ENCODE data around the gene SHMT1.
"Not testable (repeated sequence)": the region's sequence is repeated elsewhere in the genome, so short reads cannot be mapped to it uniquely, and the experiment has no call there.

The SHMT1 gene

DNA sequence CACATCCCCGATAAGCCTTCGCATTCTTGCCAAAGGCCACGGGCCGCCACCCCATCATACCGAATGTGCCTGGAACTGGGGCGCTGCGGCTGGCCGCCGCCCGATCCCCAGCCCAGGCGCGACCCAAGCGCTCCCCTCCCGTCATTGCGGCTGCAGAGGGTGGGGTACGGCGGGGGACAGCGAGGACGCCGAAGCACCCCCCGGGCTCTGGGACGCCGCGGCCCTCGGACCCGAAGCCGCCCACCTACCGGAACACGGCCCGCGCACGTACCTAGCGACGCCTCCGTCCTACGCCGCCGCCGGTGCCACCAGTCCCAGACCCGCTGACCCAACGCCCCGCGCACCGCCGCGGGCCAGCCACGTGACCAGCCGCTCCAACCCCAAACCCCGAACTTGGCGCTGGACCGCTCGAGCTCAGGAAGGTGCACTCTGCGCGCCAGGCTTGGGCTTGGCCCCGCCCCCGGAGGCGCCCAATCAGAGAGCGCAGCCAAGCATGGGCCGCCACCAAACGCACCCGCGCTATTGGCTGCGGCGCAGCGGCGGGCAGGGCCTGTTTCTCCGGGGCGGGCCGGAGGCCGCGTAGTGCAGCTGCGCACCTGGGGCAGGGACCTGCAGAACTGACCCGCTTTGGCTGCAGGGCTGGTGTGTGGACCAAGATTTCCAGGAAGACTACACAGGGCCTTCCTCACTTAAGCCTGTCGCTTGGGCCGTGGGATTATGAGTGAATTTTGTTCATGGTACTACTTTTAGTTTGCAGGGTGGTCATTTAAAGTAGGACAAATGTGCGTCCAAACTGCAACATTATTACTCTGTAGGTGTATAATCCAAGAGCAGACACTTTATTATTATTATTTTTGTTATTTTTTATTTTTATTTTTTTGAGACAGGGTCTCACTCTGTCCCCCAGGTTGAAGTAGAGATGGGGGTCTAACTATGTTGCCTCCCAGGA is at the start of gene SHMT1:
TSS of gene SHMT1 (minus strand) at position 450 of the 949 bp plus-strand sequence. CDS start 7,569 bp downstream, outside the sequence.
- TF ChIP-seq, protein P1, sequence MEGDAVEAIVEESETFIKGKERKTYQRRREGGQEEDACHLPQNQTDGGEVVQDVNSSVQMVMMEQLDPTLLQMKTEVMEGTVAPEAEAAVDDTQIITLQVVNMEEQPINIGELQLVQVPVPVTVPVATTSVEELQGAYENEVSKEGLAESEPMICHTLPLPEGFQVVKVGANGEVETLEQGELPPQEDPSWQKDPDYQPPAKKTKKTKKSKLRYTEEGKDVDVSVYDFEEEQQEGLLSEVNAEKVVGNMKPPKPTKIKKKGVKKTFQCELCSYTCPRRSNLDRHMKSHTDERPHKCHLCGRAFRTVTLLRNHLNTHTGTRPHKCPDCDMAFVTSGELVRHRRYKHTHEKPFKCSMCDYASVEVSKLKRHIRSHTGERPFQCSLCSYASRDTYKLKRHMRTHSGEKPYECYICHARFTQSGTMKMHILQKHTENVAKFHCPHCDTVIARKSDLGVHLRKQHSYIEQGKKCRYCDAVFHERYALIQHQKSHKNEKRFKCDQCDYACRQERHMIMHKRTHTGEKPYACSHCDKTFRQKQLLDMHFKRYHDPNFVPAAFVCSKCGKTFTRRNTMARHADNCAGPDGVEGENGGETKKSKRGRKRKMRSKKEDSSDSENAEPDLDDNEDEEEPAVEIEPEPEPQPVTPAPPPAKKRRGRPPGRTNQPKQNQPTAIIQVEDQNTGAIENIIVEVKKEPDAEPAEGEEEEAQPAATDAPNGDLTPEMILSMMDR (IDR thresholded peaks at IDR 0.05) = no peak
- no peaks in the 10 kb centered on the region for H3K27me3 ChIP-seq
- H3K4me3 ChIP-seq (ENCODE audit: low read depth in 1 of 2, low read length in 1 of 2) = peak within 1 kb of the TSS; percentile 64 to 80
- no peaks in the 10 kb centered on the region for H3K36me3 ChIP-seq
- H3K27ac ChIP-seq = peak within 1 kb of the TSS; percentile 42
- no peaks in the 10 kb centered on the region for H3K9me3 ChIP-seq
- peaks cover 10 to 18% of the 10 kb centered on the region in 2 experiments for H3K4me1 ChIP-seq (ENCODE audit: control insufficient read depth in 1 of 2, insufficient read depth in 1 of 2, low read depth in 1 of 2, low read length in 1 of 2)

DNA sequence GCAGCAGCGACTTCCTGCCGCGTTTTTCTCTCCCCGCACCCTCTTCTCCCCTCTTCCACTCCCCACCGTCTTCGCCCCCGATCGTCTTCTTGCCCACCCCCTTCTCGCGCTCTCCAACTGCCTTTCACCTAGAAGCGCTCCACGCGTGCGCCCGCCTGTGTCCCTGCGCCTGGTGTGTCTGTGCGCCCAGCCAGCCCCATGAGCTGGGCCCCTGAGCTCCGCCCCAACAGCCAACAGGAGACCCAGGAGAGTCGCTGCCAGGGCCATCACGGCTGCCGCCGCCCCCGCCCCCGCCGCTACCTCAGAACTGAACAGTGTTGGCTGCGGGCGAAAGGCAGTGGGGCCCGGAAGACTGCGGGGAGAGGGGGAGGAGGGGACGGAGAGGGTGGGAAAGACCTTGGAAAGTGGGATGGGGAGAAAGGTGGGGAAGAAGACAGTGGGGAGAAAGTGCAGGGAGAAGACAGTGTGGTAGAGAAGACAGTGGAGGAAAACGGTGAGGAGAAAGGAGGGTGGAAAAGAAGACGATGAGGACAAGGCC is 48.7 kb upstream of the SHMT1 start:
- H3K36me3 ChIP-seq, H3K27me3 ChIP-seq, H3K9me3 ChIP-seq, H3K27ac ChIP-seq: not testable (repeated sequence)
- peaks cover 13 to 14% of the 10 kb centered on the region in 2 experiments for H3K4me1 ChIP-seq (ENCODE audit: control insufficient read depth in 1 of 2, insufficient read depth in 1 of 2, low read depth in 1 of 2, low read length in 1 of 2)
- H3K4me3 ChIP-seq (ENCODE audit: low read depth in 1 of 2, low read length in 1 of 2) = peak overlapping the region; percentile 55 to 65

DNA sequence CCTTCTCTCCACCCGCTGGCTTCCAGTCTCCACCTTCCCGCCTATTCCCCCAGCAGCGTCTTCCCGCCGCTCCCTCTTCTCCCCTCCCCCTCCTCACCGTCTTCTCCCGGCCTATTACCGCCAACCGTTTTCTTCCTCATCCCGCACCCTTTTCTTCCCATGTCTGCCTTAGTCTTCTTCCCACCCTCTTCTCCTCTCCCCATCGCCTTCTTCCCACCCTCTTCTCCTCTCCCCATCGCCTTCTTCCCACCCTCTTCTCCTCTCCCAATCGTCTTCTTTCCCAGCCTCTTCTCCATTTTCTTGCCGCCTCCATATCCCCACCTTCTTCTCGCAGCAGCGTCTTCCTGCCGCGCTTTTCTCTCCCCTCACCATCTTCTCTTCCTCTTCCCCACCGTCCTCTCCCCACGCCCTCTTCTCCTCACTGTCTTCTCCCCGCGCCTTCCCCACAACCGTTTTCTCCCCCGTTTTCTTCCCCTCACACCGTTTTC is 48.1 kb upstream of the SHMT1 start:
- H3K9me3 ChIP-seq, H3K27me3 ChIP-seq, H3K36me3 ChIP-seq, H3K27ac ChIP-seq: not testable (repeated sequence)
- Histone ChIP-seq H3K4me3 (ENCODE audit: low read depth in 1 of 2, low read length in 1 of 2) (peak overlapping the region; percentile 55 to 65), H3K4me1 (ENCODE audit: control insufficient read depth in 1 of 2, insufficient read depth in 1 of 2, low read depth in 1 of 2, low read length in 1 of 2) (peaks cover 13 to 14% of the 10 kb centered on the region in 2 experiments)

DNA sequence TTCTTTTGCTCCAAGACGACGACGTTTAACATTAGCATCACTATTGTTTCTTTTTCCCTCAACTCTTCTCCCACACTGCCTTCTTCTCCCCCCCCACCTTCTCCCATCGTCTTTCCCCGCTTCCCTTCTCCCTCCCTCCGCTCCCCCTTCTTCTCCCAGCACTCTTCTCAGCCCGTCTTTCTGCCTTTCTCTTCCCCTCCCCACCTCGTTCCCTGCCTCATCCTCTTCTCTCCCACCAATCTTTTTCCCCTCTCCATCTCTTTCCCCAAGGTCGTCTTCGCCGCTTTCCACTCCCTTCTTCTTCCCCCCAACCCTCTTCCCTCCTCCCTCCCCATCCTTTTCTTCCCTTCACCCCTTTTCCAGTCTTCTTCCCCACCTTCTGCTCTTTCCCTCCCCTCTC is 47.4 kb upstream of the SHMT1 start:
- Histone ChIP-seq H3K4me3 (ENCODE audit: low read depth in 1 of 2, low read length in 1 of 2) (peak overlapping the region in 1 of 2 experiments; percentile 55), H3K4me1 (ENCODE audit: control insufficient read depth in 1 of 2, insufficient read depth in 1 of 2, low read depth in 1 of 2, low read length in 1 of 2) (peaks cover 13 to 14% of the 10 kb centered on the region in 2 experiments)
- not testable (repeated sequence) for H3K27me3 ChIP-seq, H3K36me3 ChIP-seq, H3K27ac ChIP-seq, H3K9me3 ChIP-seq

DNA sequence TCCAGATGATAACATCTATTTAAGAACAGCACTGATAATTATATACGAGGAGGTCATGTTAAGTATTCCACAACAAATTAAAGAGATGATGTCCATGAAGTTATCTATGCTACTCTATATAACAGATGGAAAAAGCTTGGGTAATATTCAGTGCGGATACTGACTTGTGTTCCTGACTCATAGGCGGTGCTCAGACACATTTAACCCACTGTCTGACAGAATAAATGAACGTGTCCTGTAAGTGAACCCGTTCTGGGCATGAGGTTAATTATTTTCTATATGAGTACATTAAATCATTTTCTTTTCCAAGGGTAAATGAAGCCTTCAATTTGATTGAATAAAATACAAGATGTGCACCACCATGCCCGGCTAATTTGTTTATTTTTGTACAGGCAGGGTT is 46.0 kb upstream of the SHMT1 start:
- H3K36me3 ChIP-seq; H3K27ac ChIP-seq; H3K9me3 ChIP-seq; H3K4me3 ChIP-seq (ENCODE audit: low read depth in 1 of 2, low read length in 1 of 2); H3K27me3 ChIP-seq: not testable (repeated sequence)
- peaks cover 13 to 14% of the 10 kb centered on the region in 2 experiments for H3K4me1 ChIP-seq (ENCODE audit: control insufficient read depth in 1 of 2, insufficient read depth in 1 of 2, low read depth in 1 of 2, low read length in 1 of 2)

DNA sequence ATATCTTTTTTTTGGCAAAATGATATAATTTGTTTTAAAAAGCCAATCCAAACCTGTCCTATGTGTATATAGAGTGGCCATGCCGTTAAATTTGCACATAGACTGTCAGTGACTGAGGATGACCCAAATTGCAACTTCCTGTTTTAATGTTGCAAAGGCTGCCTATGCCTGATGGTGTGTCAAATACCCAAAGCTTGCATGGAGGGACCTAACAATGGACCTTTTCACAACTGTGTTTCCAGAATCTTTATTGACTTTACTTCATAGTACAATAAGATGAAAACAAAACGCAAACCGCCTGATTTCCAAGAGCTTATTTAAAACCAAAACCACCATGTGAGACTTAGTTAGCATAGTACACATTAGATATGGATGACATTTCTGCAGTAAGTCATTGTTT is 45.6 kb upstream of the SHMT1 start:
- H3K27ac ChIP-seq; H3K27me3 ChIP-seq; H3K9me3 ChIP-seq; H3K36me3 ChIP-seq; H3K4me3 ChIP-seq (ENCODE audit: low read depth in 1 of 2, low read length in 1 of 2): not testable (repeated sequence)
- H3K4me1 ChIP-seq (ENCODE audit: control insufficient read depth in 1 of 2, insufficient read depth in 1 of 2, low read depth in 1 of 2, low read length in 1 of 2) = peaks cover 13 to 14% of the 10 kb centered on the region in 2 experiments

DNA sequence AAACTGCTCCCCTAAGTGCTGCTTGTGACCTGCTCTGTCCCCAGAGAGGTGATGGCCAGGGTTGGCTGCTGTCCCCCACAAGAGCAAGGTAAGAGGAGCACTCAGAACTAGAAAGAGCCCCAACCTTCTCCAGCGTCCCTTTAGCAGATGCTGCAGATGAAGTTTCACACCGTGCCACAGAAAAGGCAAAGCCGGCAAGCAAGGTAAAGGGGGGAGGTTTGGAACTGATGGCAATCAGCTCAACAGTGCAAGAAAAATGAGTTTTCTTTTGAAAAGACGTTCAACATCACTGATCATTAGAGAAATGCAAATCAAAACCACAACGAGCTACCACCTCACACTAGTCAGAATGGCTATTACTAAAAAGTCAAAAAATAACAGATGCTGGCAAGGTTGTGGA is 40.3 kb upstream of the SHMT1 start:
- H3K36me3 ChIP-seq; H3K9me3 ChIP-seq; H3K4me3 ChIP-seq (ENCODE audit: low read depth in 1 of 2, low read length in 1 of 2); H3K27me3 ChIP-seq; H3K27ac ChIP-seq; H3K4me1 ChIP-seq (ENCODE audit: control insufficient read depth in 1 of 2, insufficient read depth in 1 of 2, low read depth in 1 of 2, low read length in 1 of 2): not testable (repeated sequence)

DNA sequence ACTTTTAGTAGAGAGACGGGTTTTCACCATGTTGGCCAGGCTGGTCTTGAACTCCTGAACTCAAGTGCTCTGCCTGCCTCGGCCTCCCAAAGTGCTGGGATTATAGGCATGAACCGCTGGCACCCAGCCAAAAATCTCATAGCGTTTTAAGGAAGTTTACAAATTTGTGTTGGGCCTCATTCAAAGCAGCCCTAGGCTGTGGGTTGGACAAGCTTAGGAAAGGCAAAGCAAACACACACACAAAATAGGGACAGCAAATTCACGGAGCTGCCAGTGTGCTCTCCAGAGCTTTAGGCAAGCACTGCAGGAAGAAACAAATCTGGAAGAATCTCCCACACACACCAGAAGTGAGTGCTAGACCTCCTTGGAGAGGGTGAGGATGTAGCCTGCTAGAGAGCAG is 39.8 kb upstream of the SHMT1 start:
- H3K4me1 ChIP-seq (ENCODE audit: control insufficient read depth in 1 of 2, insufficient read depth in 1 of 2, low read depth in 1 of 2, low read length in 1 of 2); H3K4me3 ChIP-seq (ENCODE audit: low read depth in 1 of 2, low read length in 1 of 2); H3K9me3 ChIP-seq; H3K27ac ChIP-seq; H3K36me3 ChIP-seq; H3K27me3 ChIP-seq: not testable (repeated sequence)

DNA sequence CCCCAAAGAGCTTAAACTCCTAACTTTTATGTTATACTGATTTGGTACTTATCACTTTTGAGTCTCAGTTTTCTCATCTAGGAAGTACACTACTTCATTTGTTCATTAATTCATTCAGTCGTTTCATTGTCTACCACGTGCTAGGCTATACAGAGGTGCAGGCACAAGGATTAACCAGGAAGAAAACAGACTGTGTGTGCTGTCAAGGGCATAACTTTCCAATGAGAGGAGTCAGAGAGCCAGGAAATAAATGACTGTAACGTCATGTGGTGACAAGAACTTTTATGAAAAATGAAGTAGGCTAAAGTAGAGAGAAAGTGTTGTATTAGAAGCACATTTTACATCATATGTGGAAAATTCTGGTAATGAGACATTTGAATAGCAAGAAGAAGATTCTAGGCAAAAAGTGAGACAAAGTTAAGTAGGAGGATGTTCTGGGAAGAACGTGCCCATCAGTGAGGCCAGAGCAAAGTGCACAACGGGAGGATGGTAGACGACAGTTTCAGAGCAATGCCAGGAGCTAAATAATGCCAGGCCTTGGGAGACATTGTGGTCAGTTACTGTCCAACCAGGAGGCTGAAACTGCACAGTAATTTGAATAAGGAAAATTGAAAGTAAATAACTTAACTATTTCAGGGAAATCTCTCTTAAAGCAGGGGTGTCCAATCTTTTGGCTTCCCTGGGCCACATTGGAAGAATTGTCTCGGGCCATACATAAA is 38.7 kb upstream of the SHMT1 start:
- not testable (repeated sequence) for H3K9me3 ChIP-seq; H3K27me3 ChIP-seq; H3K4me3 ChIP-seq (ENCODE audit: low read depth in 1 of 2, low read length in 1 of 2); H3K36me3 ChIP-seq; H3K4me1 ChIP-seq (ENCODE audit: control insufficient read depth in 1 of 2, insufficient read depth in 1 of 2, low read depth in 1 of 2, low read length in 1 of 2); H3K27ac ChIP-seq

DNA sequence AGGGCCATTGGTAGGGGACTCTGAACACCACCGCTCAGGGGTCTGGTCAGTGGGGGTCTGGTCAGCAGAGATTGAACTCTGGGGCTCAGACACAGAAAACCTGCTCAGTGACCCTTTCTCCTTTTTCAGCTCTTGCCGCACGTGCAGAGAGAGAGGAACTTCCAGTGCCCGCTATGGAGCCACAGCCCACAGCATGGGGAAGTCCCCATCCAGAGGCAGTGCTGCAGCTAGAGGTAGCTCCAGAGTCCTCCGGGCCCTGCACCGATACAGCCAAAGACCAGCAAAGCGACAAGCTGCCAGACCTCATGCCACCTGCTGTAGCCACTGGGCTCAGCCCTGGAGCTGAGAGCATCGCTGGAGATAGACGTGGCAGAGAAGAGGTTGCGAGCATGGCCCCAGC is 25.4 kb upstream of the SHMT1 start:
- not testable (repeated sequence) for H3K36me3 ChIP-seq; H3K9me3 ChIP-seq; H3K4me3 ChIP-seq (ENCODE audit: low read depth in 1 of 2, low read length in 1 of 2); H3K27ac ChIP-seq; H3K4me1 ChIP-seq (ENCODE audit: control insufficient read depth in 1 of 2, insufficient read depth in 1 of 2, low read depth in 1 of 2, low read length in 1 of 2)
- H3K27me3 ChIP-seq = peaks cover 23% of the 10 kb centered on the region

DNA sequence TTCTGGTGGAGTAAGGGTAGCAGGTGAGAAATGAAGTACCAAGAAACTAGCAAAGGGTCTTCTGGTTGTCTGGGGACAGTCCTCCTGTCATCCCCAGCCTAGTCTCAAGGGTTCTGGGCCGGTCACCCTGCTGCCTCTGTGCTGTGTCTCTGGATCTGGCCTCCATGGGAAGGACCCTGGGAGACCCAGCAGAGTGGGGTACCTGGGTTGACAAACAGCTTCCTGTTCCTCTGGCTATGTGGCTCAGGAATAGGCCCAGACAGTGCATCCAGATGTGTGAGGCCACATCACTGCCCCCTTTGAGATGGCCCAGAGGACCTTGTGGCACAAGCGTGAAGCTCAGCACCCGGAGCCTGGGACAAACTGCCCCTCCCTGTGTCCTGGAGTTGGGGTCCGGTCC is 24.9 kb upstream of the SHMT1 start:
- not testable (repeated sequence) for H3K27ac ChIP-seq; H3K9me3 ChIP-seq; H3K36me3 ChIP-seq; H3K4me1 ChIP-seq (ENCODE audit: control insufficient read depth in 1 of 2, insufficient read depth in 1 of 2, low read depth in 1 of 2, low read length in 1 of 2); H3K4me3 ChIP-seq (ENCODE audit: low read depth in 1 of 2, low read length in 1 of 2)
- H3K27me3 ChIP-seq = peaks cover 27% of the 10 kb centered on the region

DNA sequence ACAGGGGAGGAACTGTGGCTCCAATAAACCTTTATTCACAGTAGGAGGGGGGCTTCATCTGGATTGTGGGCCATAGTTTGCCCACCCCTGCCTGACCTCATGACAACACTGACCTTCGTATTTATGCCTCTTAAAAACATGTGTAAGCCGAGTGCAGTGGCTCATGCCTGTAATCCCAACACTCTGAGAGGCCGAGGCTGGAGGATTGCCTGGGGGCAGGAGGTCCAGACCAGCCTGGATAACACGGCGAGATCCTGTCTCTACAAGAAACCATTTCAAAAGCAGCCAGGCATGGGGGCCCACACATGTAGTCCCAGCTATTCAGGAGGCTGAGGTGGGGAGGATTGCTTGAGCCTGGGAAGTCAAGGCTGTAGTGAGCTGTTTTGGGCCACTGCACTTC is 24.2 kb upstream of the SHMT1 start:
- not testable (repeated sequence) for H3K36me3 ChIP-seq; H3K4me1 ChIP-seq (ENCODE audit: control insufficient read depth in 1 of 2, insufficient read depth in 1 of 2, low read depth in 1 of 2, low read length in 1 of 2); H3K27ac ChIP-seq; H3K4me3 ChIP-seq (ENCODE audit: low read depth in 1 of 2, low read length in 1 of 2); H3K9me3 ChIP-seq
- H3K27me3 ChIP-seq = peaks cover 34% of the 10 kb centered on the region

Measured in neutrophil (primary cell).